Sciatic nerve (tissue), 2 donors: ENCODE results near the gene AANAT. TPM values are rescaled to one million over a fixed set of nuclear protein-coding genes. Genes with fewer than 3 reads are reported as not detected.
"Not testable (repeated sequence)": the region's sequence is repeated elsewhere in the genome, so short reads cannot be mapped to it uniquely, and the experiment has no call there.

Experiments
- ATAC-seq: fragments of 200-7000 bp; cut with Tn5 transposase; one replicate; pipeline ENCODE4 v1.9.1; 2020; ENCODE audit warnings: mild to moderate bottlenecking, moderate library complexity
- DNase-seq: peaks from one replicate; pipeline ENCODE4 v3.0.0-alpha.2; 2020; ENCODE audit warnings: low spot score
- intact Hi-C: fragments of 100-400 bp; cut with DNase I; formaldehyde crosslinking; loops from one replicate; pipeline ENCODE4 v1.14.2; 2022
- total RNA-seq: library from RNA; stranded (reverse); fragmentation: NEBNext Ultra II Directional; extraction: Animal tissue kit (Norgen Biotek cat#: 25700); gene quantifications from one replicate; pipeline ENCODE4 v1.2.1, GENCODE V29; 2021
- donor health status: DM: no; HTN: no; CAD: no.
- donor health status: DM: no; HTN: no; CAD: no.

The AANAT gene
- total RNA-seq, 1 donor from 2014 or later, result not detected

- intact Hi-C loops, DNase-seq, ATAC-seq: not testable (repeated sequence)
These were observed 47.0 kb downstream of the AANAT start for GRCh38 chr17:76514355-76514754.

GRCh38 chr17:76515274-76515949, 48.0 kb downstream of the AANAT start:
- ATAC-seq (peak; percentile 87), DNase-seq (peak; percentile 79)
- intact Hi-C loops, result no loop called here

GRCh38 chr17:76517638-76518038, 50.2 kb downstream of the AANAT start:
- DNase-seq (no peak), ATAC-seq (no peak)
- intact Hi-C loops, result no loop called here

GRCh38 chr17:76519048-76519966, 51.9 kb downstream of the AANAT start:
- intact Hi-C loops, result no loop called here
- DNase-seq, result no peak
- ATAC-seq, result no peak

Other genes starting within 250 kb of the AANAT start
- gene RNF157, start 227.1 kb upstream of the AANAT start, total RNA-seq, result 15.8 TPM
- 38.4 TPM for gene UBALD2, start 202.3 kb upstream of the AANAT start, total RNA-seq
- 4.1 TPM for gene QRICH2, start 159.3 kb upstream of the AANAT start, total RNA-seq
- 74.3 TPM for gene PRPSAP1, start 113.7 kb upstream of the AANAT start, total RNA-seq
- gene SPHK1, start 83.0 kb upstream of the AANAT start, total RNA-seq, result 19.4 TPM
- gene UBE2O, start 14.5 kb upstream of the AANAT start, total RNA-seq, result 27.1 TPM
- 37.9 TPM for gene RHBDF2, start 33.8 kb downstream of the AANAT start, total RNA-seq
- gene CYGB, start 70.1 kb downstream of the AANAT start, total RNA-seq, result 57.7 TPM
- 9.8 TPM for gene PRCD, start 72.4 kb downstream of the AANAT start, total RNA-seq
- 104 TPM for gene ST6GALNAC2, start 118.3 kb downstream of the AANAT start, total RNA-seq
- gene ST6GALNAC1, start 176.2 kb downstream of the AANAT start, total RNA-seq, result 1.8 TPM
- gene MXRA7, start 243.4 kb downstream of the AANAT start, total RNA-seq, result 185 TPM